Measurements from ENCODE around the gene NAMPT. TPM values are rescaled to one million over a fixed set of nuclear protein-coding genes. Genes with fewer than 3 reads are reported as not detected.

The NAMPT gene
- total and polyA plus RNA-seq, 9 of the 15 experiments (the other 6 are each of a cell fraction or from before 2014, with no cell fraction given): 41.1 to 160 (median 106) TPM

GRCh38 chr7:106243893-106244292 lies 40.9 kb downstream of the NAMPT start (continued):
- TF ChIP-seq ZBTB40 (IDR thresholded peaks at IDR 0.05): no peak
- no peak for TF ChIP-seq ZBTB40 (CRISPR knock-in tag; IDR thresholded peaks at IDR 0.05)
- no peak for TF ChIP-seq ZSCAN32 (CRISPR knock-in tag; IDR thresholded peaks at IDR 0.05)
- TF ChIP-seq ZZZ3 (IDR thresholded peaks at IDR 0.05): no peak
- peak; percentile 88 for TF ChIP-seq FOSL1 (tag; conservative IDR thresholded peaks at IDR 0.05)
- 0 out of 2 replicates have a peak, but pooled peaks have one; percentile 41 for TF ChIP-seq BACH1 (tag; IDR thresholded peaks at IDR 0.05)
- 0 out of 2 replicates have a peak, but pooled peaks have one; percentile 39 for TF ChIP-seq ZNF584 (CRISPR knock-in tag; IDR thresholded peaks at IDR 0.05; ENCODE audit: low read depth)
- TF ChIP-seq ZBTB17 (CRISPR knock-in tag; IDR thresholded peaks at IDR 0.05): no peak
- peak; percentile 17; the same call in 1 of the 2 replicates for TF ChIP-seq TCF3 (CRISPR knock-in tag; IDR thresholded peaks at IDR 0.05)
- peak; percentile 45; the same call in 1 of the 2 replicates for TF ChIP-seq CTBP1 (IDR thresholded peaks at IDR 0.05; ENCODE audit: borderline replicate concordance)
- no peak for TF ChIP-seq PBX2 (CRISPR knock-in tag; IDR thresholded peaks at IDR 0.05; ENCODE audit: low read depth)
- peak; percentile 94 for TF ChIP-seq PBX2 (tag; conservative IDR thresholded peaks at IDR 0.05; ENCODE audit: low read depth)
- TF ChIP-seq ZNF395 (CRISPR knock-in tag; IDR thresholded peaks at IDR 0.05): 0 out of 2 replicates have a peak, but pooled peaks have one; percentile 32
- no peak for TF ChIP-seq MTA1 (IDR thresholded peaks at IDR 0.05; ENCODE audit: borderline replicate concordance)
- no peak for TF ChIP-seq ZNF3 (CRISPR knock-in tag; IDR thresholded peaks at IDR 0.05)
- peak; percentile 63 for TF ChIP-seq ARID1B (IDR thresholded peaks at IDR 0.05)

Measured in K562 (cell line).